ENCODE measurements around the gene STK32B.

STK32B gene

GRCh38 chr4:5211282-5211839 lies 160.1 kb downstream of the STK32B start:
- Histone ChIP-seq H3K9me3 (ENCODE audit: control insufficient read depth in 1 of 2, low read length in 2 of 2) (no peaks in the 10 kb centered on the region), H3K27me3 (ENCODE audit: control insufficient read depth in 1 of 2, insufficient read depth in 2 of 2, low read length in 2 of 2) (no peaks in the 10 kb centered on the region), H3K4me3 (ENCODE audit: low read depth in 1 of 2, low read length in 2 of 2) (no peak overlapping the region)

DNA sequence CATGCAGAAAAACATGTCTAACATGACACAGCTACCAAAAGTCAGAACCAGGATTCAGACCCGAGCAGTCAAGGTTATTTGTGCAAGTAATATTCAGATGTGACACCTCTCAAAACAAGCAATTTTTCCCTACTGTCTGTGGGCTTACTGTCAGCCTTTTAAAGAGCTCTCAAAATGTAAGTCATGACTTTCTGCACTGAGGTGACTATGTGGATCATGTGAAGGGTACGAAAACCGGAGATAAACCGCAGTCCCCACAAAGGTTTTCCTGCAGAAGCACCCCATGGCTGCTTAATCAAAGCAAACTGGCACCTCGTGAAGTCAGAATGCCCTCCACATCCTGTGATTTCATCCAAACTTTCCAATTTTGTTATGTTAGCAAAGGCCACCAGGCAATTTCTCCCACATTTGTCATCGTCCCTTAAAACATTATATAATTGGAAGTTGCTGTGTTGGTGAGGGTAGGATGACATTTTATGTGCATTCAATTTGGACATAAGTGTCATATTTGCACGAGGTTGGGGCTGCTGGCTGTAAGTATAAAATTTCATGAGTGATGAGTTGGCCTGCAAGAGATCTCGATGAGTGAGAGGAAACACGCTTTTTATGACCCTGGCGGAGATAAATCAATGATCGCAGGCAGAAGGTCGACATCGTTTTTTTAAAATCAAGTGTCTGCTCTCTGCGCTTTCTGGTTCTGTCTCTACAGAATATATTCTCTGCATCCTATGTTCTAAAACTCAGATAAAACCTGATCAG lies 161.2 kb downstream of the STK32B start:
- H3K36me3 ChIP-seq (ENCODE audit: control insufficient read depth in 1 of 2, insufficient read depth in 2 of 2, low read length in 2 of 2), result no peaks in the 10 kb centered on the region
- no peaks in the 10 kb centered on the region for H3K9me3 ChIP-seq (ENCODE audit: control insufficient read depth in 1 of 2, low read length in 2 of 2)
- H3K9ac ChIP-seq (ENCODE audit: low read depth in 1 of 2, low read length in 2 of 2), result no peak overlapping the region
- H3K27me3 ChIP-seq (ENCODE audit: control insufficient read depth in 1 of 2, insufficient read depth in 2 of 2, low read length in 2 of 2), result no peaks in the 10 kb centered on the region
- no peak overlapping the region for H3K27ac ChIP-seq (ENCODE audit: low read depth, low read length)
- H3K4me3 ChIP-seq (ENCODE audit: low read depth in 1 of 2, low read length in 2 of 2), result no peak overlapping the region
- no peaks in the 10 kb centered on the region for H3K4me1 ChIP-seq (ENCODE audit: control insufficient read depth in 1 of 2, insufficient read depth in 2 of 2, low read length in 2 of 2)

More at GRCh38 chr4:5211282-5211839, 160.1 kb downstream of the STK32B start:
- Histone ChIP-seq H3K36me3 (ENCODE audit: control insufficient read depth in 1 of 2, insufficient read depth in 2 of 2, low read length in 2 of 2) (no peaks in the 10 kb centered on the region), H3K27ac (ENCODE audit: low read depth, low read length) (no peak overlapping the region), H3K4me1 (ENCODE audit: control insufficient read depth in 1 of 2, insufficient read depth in 2 of 2, low read length in 2 of 2) (no peaks in the 10 kb centered on the region), H3K9ac (ENCODE audit: low read depth in 1 of 2, low read length in 2 of 2) (no peak overlapping the region)

DNA sequence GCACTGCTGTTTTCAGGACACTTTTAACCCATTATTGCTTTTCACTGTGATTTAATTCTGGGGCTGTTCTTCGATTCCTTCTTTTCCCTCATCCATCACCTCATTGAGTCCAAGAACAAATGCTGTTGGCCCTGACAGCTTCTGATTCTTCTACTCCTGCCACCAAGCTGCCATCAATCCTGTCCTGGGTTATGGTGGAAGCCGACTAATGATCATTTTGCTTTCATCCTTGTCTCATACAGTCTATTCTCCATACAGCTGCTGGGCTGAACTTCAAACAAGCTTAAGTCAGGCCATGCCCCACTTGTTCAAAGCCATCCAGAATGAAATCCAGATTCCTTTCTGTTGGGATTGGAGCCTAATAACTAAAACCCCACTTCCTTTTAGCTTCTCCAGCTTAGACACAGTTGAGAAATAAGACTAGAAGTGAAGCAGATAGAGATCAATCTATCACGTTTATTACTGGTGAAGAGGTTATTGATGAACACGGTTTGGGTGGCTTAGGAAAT lies 161.9 kb downstream of the STK32B start:
- Histone ChIP-seq H3K9ac (ENCODE audit: low read depth in 1 of 2, low read length in 2 of 2) (no peak overlapping the region), H3K9me3 (ENCODE audit: control insufficient read depth in 1 of 2, low read length in 2 of 2) (no peaks in the 10 kb centered on the region), H3K27ac (ENCODE audit: low read depth, low read length) (no peak overlapping the region), H3K27me3 (ENCODE audit: control insufficient read depth in 1 of 2, insufficient read depth in 2 of 2, low read length in 2 of 2) (no peaks in the 10 kb centered on the region), H3K4me1 (ENCODE audit: control insufficient read depth in 1 of 2, insufficient read depth in 2 of 2, low read length in 2 of 2) (no peaks in the 10 kb centered on the region), H3K36me3 (ENCODE audit: control insufficient read depth in 1 of 2, insufficient read depth in 2 of 2, low read length in 2 of 2) (no peaks in the 10 kb centered on the region), H3K4me3 (ENCODE audit: low read depth in 1 of 2, low read length in 2 of 2) (no peak overlapping the region)

DNA sequence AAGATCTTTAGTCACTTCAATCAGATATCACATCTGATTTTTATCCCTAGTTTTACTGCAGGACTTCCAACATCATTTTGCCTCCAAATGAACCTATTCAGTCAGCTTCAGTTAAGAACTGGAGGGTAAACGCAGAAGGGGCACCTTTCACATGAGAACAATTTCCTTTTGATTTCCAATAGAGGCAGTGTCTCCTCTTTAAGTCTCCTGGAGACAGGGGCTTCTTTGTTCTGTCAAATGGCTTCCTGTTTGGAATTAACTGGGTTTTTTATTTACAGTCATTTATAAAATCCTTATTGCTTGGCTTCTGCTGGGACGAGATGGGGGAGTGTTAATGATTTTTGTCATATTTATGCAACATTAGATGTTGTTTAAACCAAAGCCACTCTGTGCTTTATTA lies 164.0 kb downstream of the STK32B start:
- H3K27ac ChIP-seq (ENCODE audit: low read depth, low read length), result no peak overlapping the region
- H3K4me1 ChIP-seq (ENCODE audit: control insufficient read depth in 1 of 2, insufficient read depth in 2 of 2, low read length in 2 of 2), result no peaks in the 10 kb centered on the region
- H3K9ac ChIP-seq (ENCODE audit: low read depth in 1 of 2, low read length in 2 of 2), result no peak overlapping the region
- H3K27me3 ChIP-seq (ENCODE audit: control insufficient read depth in 1 of 2, insufficient read depth in 2 of 2, low read length in 2 of 2), result no peaks in the 10 kb centered on the region
- H3K4me3 ChIP-seq (ENCODE audit: low read depth in 1 of 2, low read length in 2 of 2), result no peak overlapping the region
- no peaks in the 10 kb centered on the region for H3K9me3 ChIP-seq (ENCODE audit: control insufficient read depth in 1 of 2, low read length in 2 of 2)
- H3K36me3 ChIP-seq (ENCODE audit: control insufficient read depth in 1 of 2, insufficient read depth in 2 of 2, low read length in 2 of 2), result no peaks in the 10 kb centered on the region

DNA sequence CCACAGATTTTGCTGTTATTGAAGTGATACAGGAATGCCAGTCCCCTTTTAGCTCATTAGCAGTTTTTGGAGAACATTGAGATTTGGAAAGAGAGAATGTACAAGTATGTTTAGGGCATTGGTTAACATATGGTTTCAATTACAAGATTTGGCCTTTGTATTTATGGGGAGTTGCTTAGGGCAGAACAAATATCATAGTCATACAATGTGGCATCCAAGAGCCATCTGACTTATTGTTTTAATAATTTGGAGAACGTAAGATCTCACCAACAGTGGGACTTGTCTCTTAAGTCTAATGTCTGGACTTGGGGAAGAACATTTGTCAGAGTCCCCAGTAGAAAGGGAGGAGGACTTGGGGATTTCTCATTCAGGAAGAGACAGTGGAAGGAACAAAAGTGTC lies 166.1 kb downstream of the STK32B start:
- Histone ChIP-seq H3K9me3 (ENCODE audit: control insufficient read depth in 1 of 2, low read length in 2 of 2) (peaks cover 5 to 6% of the 10 kb centered on the region in 2 donors), H3K27ac (ENCODE audit: low read depth, low read length) (no peak overlapping the region), H3K36me3 (ENCODE audit: control insufficient read depth in 1 of 2, insufficient read depth in 2 of 2, low read length in 2 of 2) (no peaks in the 10 kb centered on the region), H3K27me3 (ENCODE audit: control insufficient read depth in 1 of 2, insufficient read depth in 2 of 2, low read length in 2 of 2) (no peaks in the 10 kb centered on the region), H3K4me3 (ENCODE audit: low read depth in 1 of 2, low read length in 2 of 2) (no peak overlapping the region), H3K4me1 (ENCODE audit: control insufficient read depth in 1 of 2, insufficient read depth in 2 of 2, low read length in 2 of 2) (no peaks in the 10 kb centered on the region), H3K9ac (ENCODE audit: low read depth in 1 of 2, low read length in 2 of 2) (no peak overlapping the region)

DNA sequence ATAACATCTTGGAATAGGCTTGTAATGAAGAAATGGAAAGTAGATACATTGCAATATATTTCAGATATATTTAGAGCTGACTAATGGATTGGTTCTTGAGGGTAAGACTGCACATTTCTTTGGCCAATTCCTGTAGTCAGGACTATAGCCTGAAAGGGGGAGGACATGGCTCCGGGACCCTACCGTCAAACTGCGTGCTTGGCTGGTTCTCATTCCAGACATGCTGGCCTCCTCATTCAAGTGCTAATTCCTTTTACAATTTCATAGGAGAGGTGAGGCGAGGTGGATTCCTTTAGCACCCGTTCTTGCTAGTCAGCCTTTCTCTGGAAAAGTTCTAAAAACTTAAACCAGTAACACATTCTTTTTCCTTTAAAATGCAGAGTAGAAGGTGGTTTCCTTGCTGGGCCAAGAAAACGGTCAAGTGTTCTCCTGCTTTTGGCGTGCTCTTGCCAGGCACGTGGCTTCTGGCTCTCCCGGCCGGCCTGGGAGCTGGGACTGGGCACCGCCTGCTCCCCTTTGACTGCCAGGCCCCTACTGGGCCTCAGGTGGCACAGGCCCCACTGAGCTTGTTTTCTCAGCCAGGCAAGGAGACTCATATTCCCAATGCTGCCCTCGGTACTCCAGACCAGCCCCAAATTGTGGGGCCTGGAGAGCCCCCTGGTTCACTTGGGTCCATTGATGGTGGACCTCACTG lies 167.2 kb downstream of the STK32B start:
- Histone ChIP-seq H3K27ac (ENCODE audit: low read depth, low read length) (no peak overlapping the region), H3K9me3 (ENCODE audit: control insufficient read depth in 1 of 2, low read length in 2 of 2) (peaks cover 6% of the 10 kb centered on the region in 2 donors), H3K4me1 (ENCODE audit: control insufficient read depth in 1 of 2, insufficient read depth in 2 of 2, low read length in 2 of 2) (no peaks in the 10 kb centered on the region), H3K4me3 (ENCODE audit: low read depth in 1 of 2, low read length in 2 of 2) (no peak overlapping the region), H3K9ac (ENCODE audit: low read depth in 1 of 2, low read length in 2 of 2) (no peak overlapping the region), H3K36me3 (ENCODE audit: control insufficient read depth in 1 of 2, insufficient read depth in 2 of 2, low read length in 2 of 2) (no peaks in the 10 kb centered on the region), H3K27me3 (ENCODE audit: control insufficient read depth in 1 of 2, insufficient read depth in 2 of 2, low read length in 2 of 2) (no peaks in the 10 kb centered on the region)

DNA sequence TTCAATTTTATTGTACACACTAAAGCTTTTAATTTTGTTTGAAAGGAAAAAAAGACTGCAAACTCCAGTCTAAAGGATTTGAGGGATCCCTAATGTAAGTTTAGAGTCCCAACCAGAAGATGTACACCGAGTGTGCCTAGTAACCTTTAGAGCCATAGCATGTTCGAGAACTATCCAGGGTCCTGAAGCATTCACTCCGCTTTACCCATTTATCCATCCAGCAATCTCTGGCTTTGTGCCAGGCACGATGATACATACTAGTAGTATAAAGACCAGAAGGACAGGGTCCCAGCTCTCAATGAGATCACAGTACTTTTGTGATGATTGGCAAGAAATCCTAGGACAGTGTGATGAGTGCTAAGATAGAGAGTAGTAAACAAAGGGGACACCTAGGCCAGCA lies 168.7 kb downstream of the STK32B start:
- no peaks in the 10 kb centered on the region for H3K27me3 ChIP-seq (ENCODE audit: control insufficient read depth in 1 of 2, insufficient read depth in 2 of 2, low read length in 2 of 2)
- H3K4me1 ChIP-seq (ENCODE audit: control insufficient read depth in 1 of 2, insufficient read depth in 2 of 2, low read length in 2 of 2), result no peaks in the 10 kb centered on the region
- H3K9ac ChIP-seq (ENCODE audit: low read depth in 1 of 2, low read length in 2 of 2), result no peak overlapping the region
- no peak overlapping the region for H3K4me3 ChIP-seq (ENCODE audit: low read depth in 1 of 2, low read length in 2 of 2)
- H3K9me3 ChIP-seq (ENCODE audit: control insufficient read depth in 1 of 2, low read length in 2 of 2), result peaks cover 6% of the 10 kb centered on the region in 2 donors
- H3K27ac ChIP-seq (ENCODE audit: low read depth, low read length), result no peak overlapping the region
- no peaks in the 10 kb centered on the region for H3K36me3 ChIP-seq (ENCODE audit: control insufficient read depth in 1 of 2, insufficient read depth in 2 of 2, low read length in 2 of 2)

DNA sequence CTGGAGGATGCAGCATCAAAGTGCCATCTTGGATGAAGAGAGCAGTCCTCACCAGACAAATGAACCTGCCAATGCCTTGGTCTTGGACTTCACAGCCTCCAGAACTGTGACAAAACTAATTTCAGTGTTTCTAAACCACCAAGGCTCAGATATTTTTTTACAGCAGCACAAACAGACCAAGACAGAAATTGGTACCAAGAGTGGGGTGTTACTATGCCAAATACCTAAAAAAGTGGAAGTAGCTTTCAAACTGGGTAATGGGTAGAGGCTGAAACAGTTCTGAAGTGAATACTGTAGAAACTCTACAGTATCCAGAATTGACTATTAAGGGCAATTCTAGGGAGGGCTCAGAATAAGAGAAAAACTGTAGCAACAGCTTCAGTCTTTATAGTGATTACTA lies 170.8 kb downstream of the STK32B start:
- no peaks in the 10 kb centered on the region for H3K27me3 ChIP-seq (ENCODE audit: control insufficient read depth in 1 of 2, insufficient read depth in 2 of 2, low read length in 2 of 2)

GRCh38 chr4:5222951-5223350 lies 171.7 kb downstream of the STK32B start:
- Histone ChIP-seq H3K9ac (ENCODE audit: low read depth in 1 of 2, low read length in 2 of 2) (no peak overlapping the region), H3K4me1 (ENCODE audit: control insufficient read depth in 1 of 2, insufficient read depth in 2 of 2, low read length in 2 of 2) (no peaks in the 10 kb centered on the region), H3K9me3 (ENCODE audit: control insufficient read depth in 1 of 2, low read length in 2 of 2) (peaks cover 6% of the 10 kb centered on the region in 2 donors), H3K27me3 (ENCODE audit: control insufficient read depth in 1 of 2, insufficient read depth in 2 of 2, low read length in 2 of 2) (no peaks in the 10 kb centered on the region), H3K4me3 (ENCODE audit: low read depth in 1 of 2, low read length in 2 of 2) (no peak overlapping the region), H3K27ac (ENCODE audit: low read depth, low read length) (no peak overlapping the region), H3K36me3 (ENCODE audit: control insufficient read depth in 1 of 2, insufficient read depth in 2 of 2, low read length in 2 of 2) (no peaks in the 10 kb centered on the region)

More for the DNA sequence above, 170.8 kb downstream of the STK32B start:
- Histone ChIP-seq H3K4me3 (ENCODE audit: low read depth in 1 of 2, low read length in 2 of 2) (no peak overlapping the region), H3K4me1 (ENCODE audit: control insufficient read depth in 1 of 2, insufficient read depth in 2 of 2, low read length in 2 of 2) (no peaks in the 10 kb centered on the region), H3K27ac (ENCODE audit: low read depth, low read length) (no peak overlapping the region), H3K9me3 (ENCODE audit: control insufficient read depth in 1 of 2, low read length in 2 of 2) (peaks cover 6% of the 10 kb centered on the region in 2 donors), H3K36me3 (ENCODE audit: control insufficient read depth in 1 of 2, insufficient read depth in 2 of 2, low read length in 2 of 2) (no peaks in the 10 kb centered on the region), H3K9ac (ENCODE audit: low read depth in 1 of 2, low read length in 2 of 2) (no peak overlapping the region)

DNA sequence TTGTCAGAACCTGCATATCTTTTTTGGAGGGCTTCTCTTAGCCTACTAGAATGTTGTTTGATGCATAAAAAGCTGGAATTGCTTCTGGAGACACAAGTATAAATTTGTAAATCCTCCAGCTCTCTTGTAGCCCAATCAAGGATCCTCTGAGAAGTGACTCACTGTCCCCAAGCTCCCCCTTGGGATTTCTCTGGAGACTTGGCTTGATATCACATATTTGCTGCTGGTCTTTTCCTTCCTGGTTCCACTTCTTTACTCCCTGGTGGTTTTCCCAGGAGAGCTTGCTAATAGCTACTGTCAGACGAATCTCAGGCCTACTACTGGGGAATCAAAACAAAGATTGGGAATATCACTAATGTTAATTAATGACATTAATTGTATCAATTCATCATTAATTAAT lies 173.1 kb downstream of the STK32B start:
- Histone ChIP-seq H3K9ac (ENCODE audit: low read depth in 1 of 2, low read length in 2 of 2) (no peak overlapping the region), H3K4me1 (ENCODE audit: control insufficient read depth in 1 of 2, insufficient read depth in 2 of 2, low read length in 2 of 2) (no peaks in the 10 kb centered on the region), H3K4me3 (ENCODE audit: low read depth in 1 of 2, low read length in 2 of 2) (no peak overlapping the region), H3K9me3 (ENCODE audit: control insufficient read depth in 1 of 2, low read length in 2 of 2) (peaks cover 6% of the 10 kb centered on the region in 2 donors), H3K36me3 (ENCODE audit: control insufficient read depth in 1 of 2, insufficient read depth in 2 of 2, low read length in 2 of 2) (no peaks in the 10 kb centered on the region), H3K27ac (ENCODE audit: low read depth, low read length) (no peak overlapping the region), H3K27me3 (ENCODE audit: control insufficient read depth in 1 of 2, insufficient read depth in 2 of 2, low read length in 2 of 2) (no peaks in the 10 kb centered on the region)

Data from duodenal mucosa (tissue), 2 donors.